Thoracic aorta (tissue), 2 donors: ENCODE measurements around the gene EXOC1. TPM values are rescaled to one million over a fixed set of nuclear protein-coding genes. Genes with fewer than 3 reads are reported as not detected.
"Not testable (repeated sequence)": the region's sequence is repeated elsewhere in the genome, so short reads cannot be mapped to it uniquely, and the experiment has no call there.

ENCODE experiments used
- ATAC-seq: fragments of 150-250 bp; one replicate; pipeline ENCODE4 v1.8.0; 2017; ENCODE audit warnings: low read depth; ENCODE audit not compliant: insufficient number of reproducible peaks, low FRiP score
- DNase-seq: peaks from one replicate; pipeline ENCODE4 v3.0.0-alpha.2; 2020; ENCODE audit warnings: low spot score
- H3K27ac ChIP-seq, 2 donors: fragments of 200-600 bp; sonication (generic); 1 replicate in 1 of 2; 2 replicates in 1 of 2; pipeline ENCODE4 v1.5.1; 2016; ENCODE audit warnings: mild to moderate bottlenecking in 2 of 2, moderate library complexity in 2 of 2
- H3K27me3 ChIP-seq: fragments of 200-600 bp; sonication (generic); replicated peaks from 2 replicates; pipeline ENCODE4 v1.6.0; 2016; ENCODE audit warnings: mild to moderate bottlenecking; ENCODE audit not compliant: insufficient read depth
- H3K36me3 ChIP-seq: fragments of 200-600 bp; sonication (generic); one replicate; pipeline ENCODE4 v1.5.1; 2016
- H3K4me1 ChIP-seq, 2 donors: fragments of 200-600 bp; sonication (generic); 1 replicate in 1 of 2; 2 replicates in 1 of 2; pipeline versions ENCODE4 v1.5.1 to v1.6.0; 2016; ENCODE audit warnings: low read depth in 2 of 2, mild to moderate bottlenecking in 1 of 2; ENCODE audit not compliant: control insufficient read depth in 1 of 2
- H3K4me3 ChIP-seq: fragments of 200-600 bp; sonication (generic); 2 replicates; pipeline ENCODE4 v1.5.1; 2016; ENCODE audit warnings: mild to moderate bottlenecking
- H3K9me3 ChIP-seq: fragments of 200-600 bp; sonication (generic); 2 replicates; pipeline ENCODE4 v1.5.1; 2016
- total RNA-seq, 2 donors: library from RNA; depleted of rRNA; stranded (reverse); fragments of >200 nt; gene quantifications; one replicate each; pipeline versions ENCODE4 v1.1.0 to v1.2.3, GENCODE V29; 2016
- TF ChIP-seq, protein P1 (sequence below): fragments of 200-600 bp; sonication (generic); IDR thresholded peaks from one replicate; pipeline ENCODE4 v1.5.1; 2019; ENCODE audit warnings: antibody characterized with exemption

The EXOC1 gene
- total RNA-seq, 2 donors from 2014 or later, result 33.5 to 60.5 TPM

DNA sequence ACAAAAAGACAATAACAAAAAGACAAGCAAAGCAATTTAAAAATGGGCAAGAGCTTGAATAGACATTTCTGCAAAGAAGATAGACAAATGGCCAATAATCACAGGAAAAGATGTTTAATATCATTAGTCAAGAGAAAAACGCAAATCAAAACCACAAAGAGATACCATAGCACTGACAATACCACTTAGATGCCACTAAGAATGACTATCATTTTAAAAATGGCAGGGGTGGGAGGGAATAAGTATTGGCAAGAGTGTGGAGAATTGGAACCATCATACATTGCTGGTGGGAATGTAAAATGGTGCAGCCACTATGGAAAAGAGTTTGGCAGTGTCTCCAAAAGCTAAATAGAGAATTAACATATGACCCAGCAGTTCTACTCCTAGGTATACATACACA, 15.1 kb upstream of the EXOC1 start:
- Histone ChIP-seq H3K4me3 (no peak overlapping the region), H3K4me1 (no peaks in the 10 kb centered on the region), H3K27me3 (no peaks in the 10 kb centered on the region), H3K27ac (no peak overlapping the region), H3K9me3 (peaks cover 6% of the 10 kb centered on the region), H3K36me3 (no peaks in the 10 kb centered on the region)
- ATAC-seq (no peak), DNase-seq (no peak)
- TF ChIP-seq, protein P1, sequence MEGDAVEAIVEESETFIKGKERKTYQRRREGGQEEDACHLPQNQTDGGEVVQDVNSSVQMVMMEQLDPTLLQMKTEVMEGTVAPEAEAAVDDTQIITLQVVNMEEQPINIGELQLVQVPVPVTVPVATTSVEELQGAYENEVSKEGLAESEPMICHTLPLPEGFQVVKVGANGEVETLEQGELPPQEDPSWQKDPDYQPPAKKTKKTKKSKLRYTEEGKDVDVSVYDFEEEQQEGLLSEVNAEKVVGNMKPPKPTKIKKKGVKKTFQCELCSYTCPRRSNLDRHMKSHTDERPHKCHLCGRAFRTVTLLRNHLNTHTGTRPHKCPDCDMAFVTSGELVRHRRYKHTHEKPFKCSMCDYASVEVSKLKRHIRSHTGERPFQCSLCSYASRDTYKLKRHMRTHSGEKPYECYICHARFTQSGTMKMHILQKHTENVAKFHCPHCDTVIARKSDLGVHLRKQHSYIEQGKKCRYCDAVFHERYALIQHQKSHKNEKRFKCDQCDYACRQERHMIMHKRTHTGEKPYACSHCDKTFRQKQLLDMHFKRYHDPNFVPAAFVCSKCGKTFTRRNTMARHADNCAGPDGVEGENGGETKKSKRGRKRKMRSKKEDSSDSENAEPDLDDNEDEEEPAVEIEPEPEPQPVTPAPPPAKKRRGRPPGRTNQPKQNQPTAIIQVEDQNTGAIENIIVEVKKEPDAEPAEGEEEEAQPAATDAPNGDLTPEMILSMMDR, result no peak

DNA sequence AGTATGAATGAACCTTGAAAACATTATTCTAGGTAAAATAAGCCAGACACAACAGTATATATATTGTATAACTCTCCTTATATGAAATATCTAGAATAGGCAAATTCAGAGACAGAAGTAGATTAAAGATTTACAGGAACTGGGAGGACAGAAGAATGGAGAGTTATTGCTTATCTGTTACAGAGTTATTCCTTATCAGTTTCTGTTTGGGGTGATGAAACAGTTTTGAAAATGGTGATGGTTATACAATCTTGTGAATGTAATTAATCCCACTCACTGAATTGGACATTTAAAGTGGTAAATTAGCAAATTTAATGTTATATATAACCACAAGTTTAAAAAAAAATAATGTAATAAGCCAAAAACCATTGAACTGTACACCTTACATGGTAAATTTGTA, 14.5 kb upstream of the EXOC1 start:
- Histone ChIP-seq H3K27ac (no peak overlapping the region), H3K4me3 (no peak overlapping the region), H3K36me3 (no peaks in the 10 kb centered on the region), H3K27me3 (no peaks in the 10 kb centered on the region), H3K9me3 (peaks cover 6% of the 10 kb centered on the region), H3K4me1 (no peaks in the 10 kb centered on the region)
- DNase-seq (no peak), ATAC-seq (no peak)
- TF ChIP-seq, protein P1, result no peak

DNA sequence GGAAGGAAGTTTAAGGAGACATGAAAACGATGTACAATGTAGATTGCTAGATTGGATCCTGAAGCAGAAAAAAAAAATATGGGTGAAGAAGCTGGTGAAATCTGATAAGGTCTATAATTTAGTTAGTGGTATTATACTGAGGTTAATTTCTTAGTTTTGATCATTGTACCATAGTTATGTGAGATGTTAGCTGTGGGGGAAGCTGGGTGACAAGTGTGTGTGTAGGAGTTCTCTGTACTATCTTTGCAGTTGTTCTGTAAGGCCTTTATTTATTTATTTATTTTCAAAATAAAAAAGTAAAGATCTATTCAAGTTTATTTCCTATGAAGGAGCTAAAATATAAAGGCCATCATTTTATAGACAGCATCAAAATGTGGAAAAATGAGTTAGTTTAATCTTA, 12.5 kb upstream of the EXOC1 start:
- Histone ChIP-seq H3K27me3 (no peaks in the 10 kb centered on the region), H3K4me1 (no peaks in the 10 kb centered on the region), H3K27ac (no peak overlapping the region), H3K4me3 (no peak overlapping the region), H3K36me3 (no peaks in the 10 kb centered on the region), H3K9me3 (peaks cover 6% of the 10 kb centered on the region)
- TF ChIP-seq, protein P1, result no peak
- ATAC-seq (no peak), DNase-seq (no peak)

DNA sequence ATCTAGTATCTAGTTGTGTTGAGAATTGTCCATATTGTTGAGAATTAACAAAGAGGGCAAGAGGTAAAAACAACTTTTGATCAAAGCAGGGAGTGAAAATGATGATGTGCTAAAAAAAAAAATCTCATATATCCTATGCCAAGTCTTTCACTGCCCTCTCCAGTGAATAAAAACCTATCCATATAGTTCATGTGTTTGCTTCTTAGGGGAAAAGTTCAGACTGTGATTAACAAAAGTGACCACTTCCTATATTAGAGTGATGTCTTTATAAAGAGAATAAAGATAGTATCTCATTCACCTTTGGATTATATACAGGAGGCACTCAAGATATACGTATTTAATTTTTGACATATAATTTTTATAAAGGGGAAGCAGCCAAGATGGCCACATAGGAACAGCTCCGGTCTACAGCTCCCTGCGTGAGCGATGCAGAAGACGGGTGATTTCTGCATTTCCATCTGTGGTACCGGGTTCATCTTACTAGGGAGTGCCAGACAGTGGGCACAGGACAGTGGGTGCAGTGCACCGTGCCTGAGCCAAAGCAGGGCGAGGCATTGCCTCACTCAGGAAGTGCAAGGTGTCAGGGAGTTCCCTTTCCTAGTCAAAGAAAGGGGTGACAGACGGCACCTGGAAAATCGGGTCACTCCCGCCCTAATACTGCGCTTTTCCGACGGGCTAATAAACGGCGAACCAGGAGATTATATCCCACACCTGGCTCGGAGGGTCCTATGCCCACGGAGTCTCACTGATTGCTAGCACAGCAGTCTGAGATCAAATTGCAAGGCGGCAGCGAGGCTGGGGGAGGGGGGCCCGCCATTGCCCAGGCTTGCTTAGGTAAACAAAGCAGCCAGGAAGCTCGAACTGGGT, 11.8 kb upstream of the EXOC1 start:
- not testable (repeated sequence) for H3K27ac ChIP-seq, DNase-seq, H3K36me3 ChIP-seq, ATAC-seq, H3K27me3 ChIP-seq, H3K9me3 ChIP-seq, H3K4me3 ChIP-seq, H3K4me1 ChIP-seq

DNA sequence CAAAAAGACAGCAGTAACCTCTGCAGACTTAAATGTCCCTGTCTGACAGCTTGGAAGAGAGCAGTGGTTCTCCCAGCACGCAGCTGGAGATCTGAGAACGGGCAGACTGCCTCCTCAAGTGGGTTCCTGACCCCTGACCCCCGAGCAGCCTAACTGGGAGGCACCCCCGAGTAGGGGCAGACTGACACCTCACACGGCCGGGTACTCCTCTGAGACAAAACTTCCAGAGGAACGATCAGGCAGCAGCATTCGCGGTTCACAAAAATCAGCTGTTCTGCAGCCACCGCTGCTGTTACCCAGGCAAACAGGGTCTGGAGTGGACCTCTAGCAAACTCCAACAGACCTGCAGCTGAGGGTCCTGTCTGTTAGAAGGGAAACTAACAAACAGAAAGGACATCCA, 11.1 kb upstream of the EXOC1 start:
- H3K27ac ChIP-seq, H3K36me3 ChIP-seq, DNase-seq: not testable (repeated sequence)

DNA sequence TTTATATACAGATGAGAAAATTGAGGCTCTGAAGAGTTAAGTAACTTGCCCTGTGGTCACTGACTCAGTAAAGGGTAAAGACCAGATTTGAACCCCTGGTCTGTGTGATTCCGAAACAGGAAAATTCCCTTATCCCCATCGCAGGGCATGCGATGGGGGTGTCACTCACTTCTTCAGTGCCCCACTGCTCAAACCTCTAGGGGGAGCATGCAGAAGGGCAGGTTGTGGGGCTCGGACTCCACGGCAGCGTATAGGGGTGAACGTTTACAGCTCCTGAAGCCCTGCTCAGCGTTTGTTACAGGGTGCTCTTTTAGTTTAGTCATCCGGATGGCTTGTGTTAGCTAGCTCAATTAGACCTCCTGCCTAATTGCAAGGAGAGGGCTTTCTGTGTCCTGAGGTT, 3.7 kb upstream of the EXOC1 start:
- H3K9me3 ChIP-seq, result no peaks in the 10 kb centered on the region
- no peak for ATAC-seq
- TF ChIP-seq, protein P1, result no peak

More for the DNA sequence above, 11.1 kb upstream of the EXOC1 start:
- H3K9me3 ChIP-seq, H3K27me3 ChIP-seq, ATAC-seq, H3K4me1 ChIP-seq, H3K4me3 ChIP-seq: not testable (repeated sequence)

More for the DNA sequence above, 3.7 kb upstream of the EXOC1 start:
- Histone ChIP-seq H3K27me3 (no peaks in the 10 kb centered on the region), H3K36me3 (no peaks in the 10 kb centered on the region), H3K4me1 (peaks cover 4 to 11% of the 10 kb centered on the region in 2 donors), H3K4me3 (no peak overlapping the region), H3K27ac (no peak overlapping the region)
- DNase-seq, result no peak
